Ishikawa (cell line): Measurements from ENCODE around the gene RPS10.

Source experiments
- CEBPB ChIP-seq: IDR thresholded peaks from 2 replicates; pipeline ENCODE4 v1.6.1; 2012
- CREB1 ChIP-seq: IDR thresholded peaks from 2 replicates; pipeline ENCODE4 v1.6.1; 2012; ENCODE audit warnings: low read depth
- EGR1 ChIP-seq: IDR thresholded peaks from 2 replicates; pipeline ENCODE4 v1.6.1; 2012
- EP300 ChIP-seq: IDR thresholded peaks from 2 replicates; pipeline ENCODE4 v1.6.1; 2012; ENCODE audit warnings: borderline replicate concordance
- FOXM1 ChIP-seq: IDR thresholded peaks from 2 replicates; pipeline ENCODE4 v1.6.1; 2012; ENCODE audit warnings: low read depth, borderline replicate concordance
- RAD21 ChIP-seq: IDR thresholded peaks from 2 replicates; pipeline ENCODE4 v1.6.1; 2012; ENCODE audit warnings: low read depth
- TCF12 ChIP-seq: IDR thresholded peaks from 2 replicates; pipeline ENCODE4 v1.6.1; 2012; ENCODE audit warnings: low read depth
- YY1 ChIP-seq: IDR thresholded peaks from 2 replicates; pipeline ENCODE4 v1.6.1; 2012; ENCODE audit warnings: low read depth
- TF ChIP-seq, protein P1 (sequence below): IDR thresholded peaks from 2 replicates; pipeline ENCODE4 v1.6.1; 2012; ENCODE audit warnings: low read depth, mild to moderate bottlenecking
- TF ChIP-seq, protein P2 (sequence below): IDR thresholded peaks from 2 replicates; pipeline ENCODE4 v1.6.1; 2012

DNA sequence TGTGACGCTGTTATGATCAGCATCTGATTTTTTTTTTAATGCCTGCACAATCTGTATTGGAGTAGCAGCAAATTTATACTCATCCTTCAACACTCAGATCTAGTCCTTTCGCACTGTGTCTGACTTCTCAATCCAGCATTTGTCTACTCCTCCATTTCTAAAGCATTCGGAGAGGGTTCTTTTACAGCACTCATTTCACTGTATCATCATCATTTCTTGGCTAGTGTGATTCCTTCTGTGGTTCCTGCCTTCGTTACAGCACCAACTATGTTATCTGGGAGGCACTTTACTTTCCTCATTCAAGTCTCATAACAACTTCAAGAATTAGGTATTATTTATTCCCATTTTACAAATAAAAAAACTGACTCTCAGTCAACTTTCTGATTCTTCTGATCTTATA is 51.4 kb downstream of the RPS10 start:
- TF ChIP-seq EGR1: no peak
- no peak for TF ChIP-seq TCF12
- TF ChIP-seq, protein P1, sequence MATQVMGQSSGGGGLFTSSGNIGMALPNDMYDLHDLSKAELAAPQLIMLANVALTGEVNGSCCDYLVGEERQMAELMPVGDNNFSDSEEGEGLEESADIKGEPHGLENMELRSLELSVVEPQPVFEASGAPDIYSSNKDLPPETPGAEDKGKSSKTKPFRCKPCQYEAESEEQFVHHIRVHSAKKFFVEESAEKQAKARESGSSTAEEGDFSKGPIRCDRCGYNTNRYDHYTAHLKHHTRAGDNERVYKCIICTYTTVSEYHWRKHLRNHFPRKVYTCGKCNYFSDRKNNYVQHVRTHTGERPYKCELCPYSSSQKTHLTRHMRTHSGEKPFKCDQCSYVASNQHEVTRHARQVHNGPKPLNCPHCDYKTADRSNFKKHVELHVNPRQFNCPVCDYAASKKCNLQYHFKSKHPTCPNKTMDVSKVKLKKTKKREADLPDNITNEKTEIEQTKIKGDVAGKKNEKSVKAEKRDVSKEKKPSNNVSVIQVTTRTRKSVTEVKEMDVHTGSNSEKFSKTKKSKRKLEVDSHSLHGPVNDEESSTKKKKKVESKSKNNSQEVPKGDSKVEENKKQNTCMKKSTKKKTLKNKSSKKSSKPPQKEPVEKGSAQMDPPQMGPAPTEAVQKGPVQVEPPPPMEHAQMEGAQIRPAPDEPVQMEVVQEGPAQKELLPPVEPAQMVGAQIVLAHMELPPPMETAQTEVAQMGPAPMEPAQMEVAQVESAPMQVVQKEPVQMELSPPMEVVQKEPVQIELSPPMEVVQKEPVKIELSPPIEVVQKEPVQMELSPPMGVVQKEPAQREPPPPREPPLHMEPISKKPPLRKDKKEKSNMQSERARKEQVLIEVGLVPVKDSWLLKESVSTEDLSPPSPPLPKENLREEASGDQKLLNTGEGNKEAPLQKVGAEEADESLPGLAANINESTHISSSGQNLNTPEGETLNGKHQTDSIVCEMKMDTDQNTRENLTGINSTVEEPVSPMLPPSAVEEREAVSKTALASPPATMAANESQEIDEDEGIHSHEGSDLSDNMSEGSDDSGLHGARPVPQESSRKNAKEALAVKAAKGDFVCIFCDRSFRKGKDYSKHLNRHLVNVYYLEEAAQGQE: no peak
- no peak for TF ChIP-seq CEBPB
- no peak for TF ChIP-seq YY1
- TF ChIP-seq EP300: no peak
- TF ChIP-seq RAD21: no peak
- TF ChIP-seq, protein P2, sequence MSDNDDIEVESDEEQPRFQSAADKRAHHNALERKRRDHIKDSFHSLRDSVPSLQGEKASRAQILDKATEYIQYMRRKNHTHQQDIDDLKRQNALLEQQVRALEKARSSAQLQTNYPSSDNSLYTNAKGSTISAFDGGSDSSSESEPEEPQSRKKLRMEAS: no peak
- no peak for TF ChIP-seq FOXM1
- TF ChIP-seq CREB1: no peak
